ENCODE measurements around the gene ATP5PB.

- no peak for TF ChIP-seq GATA2 (IDR thresholded peaks at IDR 0.05; ENCODE audit: low read depth, low read length)
- TF ChIP-seq GATA3 (IDR thresholded peaks at IDR 0.05; ENCODE audit: low read depth, low read length), result no peak
Observed at GRCh38 chr1:111412839-111413238, 36.4 kb upstream of the ATP5PB start.

Measured in SH-SY5Y (cell line).